Ammon's horn (tissue), 1 donor: ENCODE measurements around the gene TRIM33.
A peak's percentile ranks its signal among the peaks of the same experiment; 100 is the strongest.

Experiments
- DNase-seq: peaks from one replicate; pipeline ENCODE4 v3.0.0-alpha.2; 2016; ENCODE audit warnings: low spot score

Gene TRIM33

GRCh38 chr1:114511032-114511785 lies at the start of gene TRIM33:
TSS of gene TRIM33 (minus strand) at chr1:114511203. CDS start at chr1:114511076, 127 bp downstream.
- peak; percentile 96 for DNase-seq

GRCh38 chr1:114559356-114559755 lies 48.4 kb upstream of the TRIM33 start:
- no peak for DNase-seq

- no peak for DNase-seq
Observed at GRCh38 chr1:114558544-114558943, 47.5 kb upstream of the TRIM33 start.

GRCh38 chr1:114554577-114554976 lies 43.6 kb upstream of the TRIM33 start:
- no peak for DNase-seq

GRCh38 chr1:114552106-114552639 lies 41.2 kb upstream of the TRIM33 start:
- DNase-seq: no peak

- no peak for DNase-seq
Observed at GRCh38 chr1:114551400-114551799, 40.4 kb upstream of the TRIM33 start.

GRCh38 chr1:114550336-114550735 lies 39.3 kb upstream of the TRIM33 start:
- no peak for DNase-seq

GRCh38 chr1:114549137-114549536 lies 38.1 kb upstream of the TRIM33 start:
- no peak for DNase-seq

- DNase-seq: no peak
Observed at GRCh38 chr1:114547076-114547475, 36.1 kb upstream of the TRIM33 start.

- DNase-seq: no peak
Observed at GRCh38 chr1:114545796-114546195, 34.8 kb upstream of the TRIM33 start.

GRCh38 chr1:114545315-114545714 lies 34.3 kb upstream of the TRIM33 start:
- no peak for DNase-seq

GRCh38 chr1:114540821-114541220 lies 29.8 kb upstream of the TRIM33 start:
- DNase-seq: no peak

- no peak for DNase-seq
Observed at GRCh38 chr1:114540272-114540671, 29.3 kb upstream of the TRIM33 start.

- DNase-seq: no peak
Observed at GRCh38 chr1:114536043-114536442, 25.0 kb upstream of the TRIM33 start.

- DNase-seq: no peak
Observed at GRCh38 chr1:114535401-114535800, 24.4 kb upstream of the TRIM33 start.

GRCh38 chr1:114531094-114531493 lies 20.1 kb upstream of the TRIM33 start:
- no peak for DNase-seq

- DNase-seq: no peak
Observed at GRCh38 chr1:114530224-114530623, 19.2 kb upstream of the TRIM33 start.

- no peak for DNase-seq
Observed at GRCh38 chr1:114524944-114525343, 13.9 kb upstream of the TRIM33 start.

- no peak for DNase-seq
Observed at GRCh38 chr1:114522264-114522575, 11.2 kb upstream of the TRIM33 start.

GRCh38 chr1:114521396-114522263 lies 10.6 kb upstream of the TRIM33 start:
- no peak for DNase-seq

- no peak for DNase-seq
Observed at GRCh38 chr1:114517348-114517747, 6.3 kb upstream of the TRIM33 start.

- DNase-seq: no peak
Observed at GRCh38 chr1:114512595-114513280, 1.7 kb upstream of the TRIM33 start.
